ENCODE results near the gene UQCR10.

The UQCR10 gene

GRCh38 chr22:29816128-29816527, 49.0 kb downstream of the UQCR10 start:
- no peak for DNase-seq (ENCODE audit: low read depth)
- no peak overlapping the region for H3K4me3 ChIP-seq (ENCODE audit: low read length)
- TF ChIP-seq CTCF (conservative IDR thresholded peaks at IDR 0.05; ENCODE audit: low read depth, low read length), result no peak

DNA sequence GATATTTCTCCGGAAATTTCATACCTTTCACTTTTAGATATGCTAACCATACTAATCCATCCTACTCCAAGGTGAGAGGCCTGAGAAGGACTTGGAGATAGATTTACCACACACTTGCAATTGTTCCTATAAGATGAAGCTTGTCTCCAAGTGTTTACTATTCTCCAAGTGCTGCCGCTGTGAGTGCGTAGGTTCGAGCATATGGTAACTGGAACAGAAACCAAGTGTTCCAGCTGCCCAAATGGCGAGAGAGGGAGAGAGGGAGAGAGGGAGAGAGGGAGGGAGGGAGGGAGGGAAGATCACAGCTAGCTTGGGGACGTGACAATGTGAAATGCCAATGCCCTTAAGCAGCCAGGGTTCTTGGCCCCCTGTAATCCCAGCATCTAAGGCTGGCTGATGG, 49.4 kb downstream of the UQCR10 start:
- no peak for TF ChIP-seq CTCF (conservative IDR thresholded peaks at IDR 0.05; ENCODE audit: low read depth, low read length)
- no peak for DNase-seq (ENCODE audit: low read depth)
- H3K4me3 ChIP-seq (ENCODE audit: low read length), result no peak overlapping the region

DNA sequence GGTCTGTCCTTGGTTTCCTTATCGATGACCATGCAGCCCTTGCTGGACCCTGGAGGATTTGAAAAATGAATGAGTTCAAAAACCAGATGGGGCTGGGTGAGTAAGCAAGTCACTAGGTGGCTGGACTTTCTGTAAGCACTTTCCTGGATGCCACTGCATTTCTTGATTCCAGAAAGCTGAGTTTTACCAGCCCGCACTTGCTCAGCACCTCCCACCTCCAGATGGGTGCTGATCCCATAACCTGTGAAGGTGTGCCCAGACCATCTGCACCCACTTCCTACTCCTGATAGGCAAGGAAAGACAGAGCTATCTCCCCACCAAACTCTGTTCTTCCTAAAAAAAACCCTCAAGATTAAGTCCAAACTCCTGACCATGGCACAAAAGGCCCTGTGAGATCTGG, 49.8 kb downstream of the UQCR10 start:
- DNase-seq (ENCODE audit: low read depth), result no peak
- H3K4me3 ChIP-seq (ENCODE audit: low read length), result no peak overlapping the region
- TF ChIP-seq CTCF (conservative IDR thresholded peaks at IDR 0.05; ENCODE audit: low read depth, low read length), result no peak

DNA sequence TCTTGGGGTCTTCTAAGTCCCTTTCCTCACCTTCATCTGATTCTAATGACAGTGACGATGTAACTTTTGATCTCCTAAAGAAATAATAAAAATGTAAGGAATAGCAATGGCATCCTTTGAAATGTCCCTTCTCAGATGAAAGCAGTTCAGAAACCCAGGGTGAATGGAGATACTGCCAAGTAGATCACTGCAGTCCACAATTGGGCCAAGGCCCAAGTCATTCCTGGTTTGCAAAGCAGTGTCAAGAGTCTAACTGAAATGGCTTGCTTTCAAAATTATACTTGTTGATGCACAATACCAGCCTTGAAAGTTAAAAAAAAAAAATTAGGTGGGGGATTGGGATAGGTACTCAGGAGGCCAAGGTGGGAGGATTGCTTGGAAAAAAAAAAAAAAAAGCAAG, 50.6 kb downstream of the UQCR10 start:
- no peak overlapping the region for H3K4me3 ChIP-seq (ENCODE audit: low read length)
- DNase-seq (ENCODE audit: low read depth), result no peak
- TF ChIP-seq CTCF (conservative IDR thresholded peaks at IDR 0.05; ENCODE audit: low read depth, low read length), result no peak

DNA sequence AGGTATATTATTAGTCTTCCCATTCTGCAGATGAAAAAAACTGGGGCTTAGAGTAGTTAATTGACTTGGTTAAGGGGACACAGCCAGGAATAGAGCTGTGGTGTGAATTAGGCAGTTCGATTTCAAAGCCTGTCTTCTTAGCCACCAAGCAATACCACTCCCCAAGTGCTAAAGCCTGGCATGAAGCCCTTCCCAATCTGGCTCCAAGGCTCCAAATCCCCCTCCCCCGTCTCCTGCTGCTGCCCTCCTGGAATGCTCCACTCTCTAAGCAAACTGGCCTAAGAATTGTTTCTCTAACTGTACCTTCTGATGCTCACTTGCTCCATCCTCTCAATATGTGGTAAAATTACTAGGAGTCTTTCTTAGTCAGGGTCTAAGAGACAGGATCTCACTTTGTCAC, 52.3 kb downstream of the UQCR10 start:
- H3K4me3 ChIP-seq (ENCODE audit: low read length), result no peak overlapping the region
- no peak for DNase-seq (ENCODE audit: low read depth)
- TF ChIP-seq CTCF (conservative IDR thresholded peaks at IDR 0.05; ENCODE audit: low read depth, low read length), result no peak

Data from retinal pigment epithelial cell (primary cell).